Hair follicular keratinocyte (primary cell): ENCODE measurements around the gene CTXND1. TPM values are rescaled to one million over a fixed set of nuclear protein-coding genes. Genes with fewer than 3 reads are reported as not detected.

Experiments
- total RNA-seq: library from RNA; depleted of rRNA; stranded (reverse); fragments of >200 nt; gene quantifications from 2 replicates; pipeline ENCODE4 v1.2.3, GENCODE V29; 2015

The CTXND1 gene
- total RNA-seq = not detected in 2 replicates

DNA sequence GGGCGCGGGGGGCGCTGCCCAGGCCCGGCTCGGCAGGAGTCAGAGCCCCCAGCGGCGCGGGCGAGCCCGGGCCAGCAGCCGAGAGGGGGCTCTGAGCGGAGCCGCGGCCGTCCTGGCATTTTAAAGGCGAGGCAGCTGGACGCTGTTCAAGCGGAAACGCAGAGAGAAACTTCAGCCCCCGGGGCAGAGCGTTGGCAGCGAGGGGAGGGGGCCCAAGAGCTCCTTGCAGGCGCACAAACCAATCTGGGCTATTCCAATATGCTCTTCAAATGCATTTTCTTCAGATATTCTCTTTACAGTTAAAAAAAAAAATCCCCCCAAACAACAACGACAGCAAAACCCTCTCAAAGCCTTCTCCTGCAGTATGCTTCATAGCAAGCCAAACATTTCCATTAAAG lies at the start of gene CTXND1:
Gene CTXND1 (minus strand): TSS at position 93 of the 398 bp plus-strand sequence. CDS start 50,264 bp downstream, outside the sequence.

GRCh38 chr15:80152896-80153876 lies 98.8 kb downstream of the CTXND1 start, which contains the start of gene FAH:
TSS of gene FAH (plus strand) at chr15:80152999. CDS start at chr15:80153055, 56 bp downstream.

Other genes with a start within 250 kb of the CTXND1 start
- 80.7 and 80.9 TPM in 2 replicates for gene ZFAND6, start 192.5 kb downstream of the CTXND1 start, total RNA-seq
- 29.0 and 37.3 TPM in 2 replicates for gene FAH, start 99.2 kb downstream of the CTXND1 start, total RNA-seq
- gene ARNT2, start 152.2 kb upstream of the CTXND1 start, total RNA-seq = 0.11 and 0.23 TPM in 2 replicates